Measurements from ENCODE around the gene EIF4EBP2. TPM values are rescaled to one million over a fixed set of nuclear protein-coding genes. Genes with fewer than 3 reads are reported as not detected.
A peak's percentile ranks its signal among the peaks of the same experiment; 100 is the strongest.

EIF4EBP2 gene
- total RNA-seq, 1 donor from 2014 or later, result 122 TPM

- no peaks in the 10 kb centered on the region for H3K79me2 ChIP-seq (ENCODE audit: low read depth)
- Mint-ChIP-seq H3K27me3 (ENCODE audit: insufficient read depth, low read depth) (peaks cover 8% of the 10 kb centered on the region), H3K4me3 (no peak overlapping the region), H3K9me3 (no peaks in the 10 kb centered on the region), H3K36me3 (no peaks in the 10 kb centered on the region), H3K4me1 (peaks cover 12% of the 10 kb centered on the region), H3K27ac (peak overlapping the region; percentile 33)
- no peaks in the 10 kb centered on the region for H3K36me3 ChIP-seq
- peaks cover 22% of the 10 kb centered on the region for H4K20me1 ChIP-seq (ENCODE audit: low read depth)
- peaks cover 7% of the 10 kb centered on the region for H3K4me1 ChIP-seq
- H2AFZ ChIP-seq (replicated peaks), result no peak overlapping the region
- TF ChIP-seq EZH2phosphoT487 (IDR thresholded peaks at IDR 0.05), result no peak
- no peak for TF ChIP-seq EZH2 (IDR thresholded peaks at IDR 0.05)
- TF ChIP-seq, protein P1, sequence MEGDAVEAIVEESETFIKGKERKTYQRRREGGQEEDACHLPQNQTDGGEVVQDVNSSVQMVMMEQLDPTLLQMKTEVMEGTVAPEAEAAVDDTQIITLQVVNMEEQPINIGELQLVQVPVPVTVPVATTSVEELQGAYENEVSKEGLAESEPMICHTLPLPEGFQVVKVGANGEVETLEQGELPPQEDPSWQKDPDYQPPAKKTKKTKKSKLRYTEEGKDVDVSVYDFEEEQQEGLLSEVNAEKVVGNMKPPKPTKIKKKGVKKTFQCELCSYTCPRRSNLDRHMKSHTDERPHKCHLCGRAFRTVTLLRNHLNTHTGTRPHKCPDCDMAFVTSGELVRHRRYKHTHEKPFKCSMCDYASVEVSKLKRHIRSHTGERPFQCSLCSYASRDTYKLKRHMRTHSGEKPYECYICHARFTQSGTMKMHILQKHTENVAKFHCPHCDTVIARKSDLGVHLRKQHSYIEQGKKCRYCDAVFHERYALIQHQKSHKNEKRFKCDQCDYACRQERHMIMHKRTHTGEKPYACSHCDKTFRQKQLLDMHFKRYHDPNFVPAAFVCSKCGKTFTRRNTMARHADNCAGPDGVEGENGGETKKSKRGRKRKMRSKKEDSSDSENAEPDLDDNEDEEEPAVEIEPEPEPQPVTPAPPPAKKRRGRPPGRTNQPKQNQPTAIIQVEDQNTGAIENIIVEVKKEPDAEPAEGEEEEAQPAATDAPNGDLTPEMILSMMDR (IDR thresholded peaks at IDR 0.05), result peak; percentile 92
- H3K27me3 ChIP-seq, result no peaks in the 10 kb centered on the region
- no peaks in the 10 kb centered on the region for H3K9me3 ChIP-seq (ENCODE audit: low read depth)
- H3K4me2 ChIP-seq, result no peak overlapping the region
- no peak overlapping the region for H3K4me3 ChIP-seq
- DNase-seq (ENCODE audit: low spot score), result peak; percentile 93
- no peak overlapping the region for H3K27ac ChIP-seq
- H3K9ac ChIP-seq, result no peak overlapping the region
- no peaks in the 10 kb centered on the region for H3F3A ChIP-seq (ENCODE audit: low read depth)
Observed at GRCh38 chr10:70363971-70364771, 39.8 kb upstream of the EIF4EBP2 start.

DNA sequence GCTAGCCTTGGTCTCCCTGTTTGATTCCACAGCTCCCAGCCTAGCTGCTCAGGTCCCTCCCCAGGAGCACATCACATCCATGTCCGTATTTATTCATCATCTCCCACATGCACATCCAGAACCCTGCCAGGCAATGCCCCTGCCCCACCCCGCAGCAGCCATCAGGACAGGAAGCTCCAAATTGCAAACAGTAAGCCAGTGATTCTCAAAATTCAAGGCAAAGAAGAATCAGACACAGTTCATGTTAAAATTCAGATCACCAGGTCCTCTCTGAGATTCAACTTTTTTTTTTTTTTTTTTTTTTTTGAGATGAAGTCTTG lies 39.2 kb upstream of the EIF4EBP2 start:
- no peak overlapping the region for H3K4me3 Mint-ChIP-seq
- Histone ChIP-seq H3K27me3 (no peaks in the 10 kb centered on the region), H3K4me2 (no peak overlapping the region), H3F3A (ENCODE audit: low read depth) (no peaks in the 10 kb centered on the region), H3K79me2 (ENCODE audit: low read depth) (no peaks in the 10 kb centered on the region), H2AFZ (replicated peaks) (no peak overlapping the region), H3K36me3 (no peaks in the 10 kb centered on the region), H3K9me3 (ENCODE audit: low read depth) (no peaks in the 10 kb centered on the region), H3K4me3 (no peak overlapping the region), H3K9ac (no peak overlapping the region), H3K27ac (no peak overlapping the region), H3K4me1 (peaks cover 8% of the 10 kb centered on the region), H4K20me1 (ENCODE audit: low read depth) (peaks cover 27% of the 10 kb centered on the region)
- no peak overlapping the region for H3K27ac Mint-ChIP-seq
- no peak for DNase-seq (ENCODE audit: low spot score)
- no peaks in the 10 kb centered on the region for H3K36me3 Mint-ChIP-seq
- H3K9me3 Mint-ChIP-seq, result no peaks in the 10 kb centered on the region
- H3K4me1 Mint-ChIP-seq, result peaks cover 13% of the 10 kb centered on the region
- peaks cover 8% of the 10 kb centered on the region for H3K27me3 Mint-ChIP-seq (ENCODE audit: insufficient read depth, low read depth)
- TF ChIP-seq, protein P1 (IDR thresholded peaks at IDR 0.05), result no peak
- no peak for TF ChIP-seq EZH2phosphoT487 (IDR thresholded peaks at IDR 0.05)
- TF ChIP-seq EZH2 (IDR thresholded peaks at IDR 0.05), result no peak

- no peak overlapping the region for H3K4me3 ChIP-seq
- H3K9me3 ChIP-seq (ENCODE audit: low read depth), result no peaks in the 10 kb centered on the region
- peaks cover 8% of the 10 kb centered on the region for H3K4me1 ChIP-seq
- H3K9ac ChIP-seq, result no peak overlapping the region
- peaks cover 27% of the 10 kb centered on the region for H4K20me1 ChIP-seq (ENCODE audit: low read depth)
- no peaks in the 10 kb centered on the region for H3F3A ChIP-seq (ENCODE audit: low read depth)
- Mint-ChIP-seq H3K9me3 (no peaks in the 10 kb centered on the region), H3K27ac (no peak overlapping the region), H3K27me3 (ENCODE audit: insufficient read depth, low read depth) (peaks cover 6% of the 10 kb centered on the region), H3K4me1 (peaks cover 13% of the 10 kb centered on the region), H3K36me3 (no peaks in the 10 kb centered on the region), H3K4me3 (no peak overlapping the region)
- TF ChIP-seq EZH2 (IDR thresholded peaks at IDR 0.05), result no peak
- TF ChIP-seq EZH2phosphoT487 (IDR thresholded peaks at IDR 0.05), result no peak
- TF ChIP-seq, protein P1 (IDR thresholded peaks at IDR 0.05), result no peak
- no peak overlapping the region for H2AFZ ChIP-seq (replicated peaks)
- no peaks in the 10 kb centered on the region for H3K27me3 ChIP-seq
- no peaks in the 10 kb centered on the region for H3K36me3 ChIP-seq
- H3K27ac ChIP-seq, result no peak overlapping the region
- no peak overlapping the region for H3K4me2 ChIP-seq
- no peak for DNase-seq (ENCODE audit: low spot score)
- no peaks in the 10 kb centered on the region for H3K79me2 ChIP-seq (ENCODE audit: low read depth)
Observed at GRCh38 chr10:70367195-70367796, 36.6 kb upstream of the EIF4EBP2 start.
